ENCODE results near the gene SPDYE2. TPM values are rescaled to one million over a fixed set of nuclear protein-coding genes. Genes with fewer than 3 reads are reported as not detected.
"Not testable (repeated sequence)": the region's sequence is repeated elsewhere in the genome, so short reads cannot be mapped to it uniquely, and the experiment has no call there.

The SPDYE2 gene
- total RNA-seq, 1 donor from 2014 or later = not detected

DNA sequence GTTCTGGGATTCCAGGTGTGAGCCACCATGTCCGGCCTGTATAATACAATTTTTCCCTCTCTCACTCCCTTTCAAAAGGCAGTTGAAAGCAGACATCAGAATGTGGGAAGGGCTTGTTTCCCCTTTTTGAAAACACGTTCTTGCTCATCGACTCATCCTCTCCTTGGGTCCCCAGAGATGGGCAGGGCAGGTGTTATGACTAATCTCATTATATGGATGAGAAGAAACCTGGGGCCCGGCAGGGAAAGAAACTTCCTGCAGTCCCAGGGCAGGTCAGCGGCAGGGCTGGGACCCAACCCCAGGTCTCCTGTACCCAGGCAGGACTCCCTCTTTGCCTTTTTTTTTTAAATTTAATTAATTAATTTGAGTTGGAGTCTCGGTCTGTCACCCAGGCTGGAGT is 4.7 kb upstream of the SPDYE2 start:
- H3K4me1 Mint-ChIP-seq (ENCODE audit: low read depth); H3K4me3 Mint-ChIP-seq; DNase-seq (ENCODE audit: low spot score); intact Hi-C loops (cut with micrococcal nuclease); H3K27ac Mint-ChIP-seq; H3K36me3 Mint-ChIP-seq (ENCODE audit: low read depth); H3K27me3 Mint-ChIP-seq (ENCODE audit: insufficient read depth); H3K9me3 Mint-ChIP-seq: not testable (repeated sequence)

DNA sequence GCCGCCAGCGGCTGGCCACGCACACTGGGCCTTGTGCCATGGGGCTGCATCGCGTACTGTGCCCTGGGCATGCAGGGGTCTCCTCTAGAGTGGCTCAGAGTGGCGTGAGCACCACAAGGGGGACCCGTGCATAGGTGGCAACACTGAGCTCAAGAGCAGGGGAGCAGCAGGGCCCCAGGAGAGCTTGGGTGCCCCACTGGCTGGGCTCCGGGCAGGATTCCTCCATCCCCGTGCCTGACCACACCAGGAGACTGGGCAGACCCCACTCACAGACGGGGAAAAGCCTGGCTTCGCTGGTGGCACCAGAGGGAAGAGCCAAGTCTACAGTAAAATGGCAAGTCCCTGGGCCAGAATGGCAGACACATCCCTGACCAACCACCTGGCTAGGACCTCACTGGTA is 17.6 kb downstream of the SPDYE2 start:
- H3K4me1 Mint-ChIP-seq (ENCODE audit: low read depth); H3K4me3 Mint-ChIP-seq; H3K27me3 Mint-ChIP-seq (ENCODE audit: insufficient read depth); H3K27ac Mint-ChIP-seq; H3K36me3 Mint-ChIP-seq (ENCODE audit: low read depth); H3K9me3 Mint-ChIP-seq; intact Hi-C loops (cut with micrococcal nuclease); DNase-seq (ENCODE audit: low spot score): not testable (repeated sequence)

- peak; percentile 100 for DNase-seq (ENCODE audit: low spot score)
- H3K4me1 Mint-ChIP-seq (ENCODE audit: low read depth); H3K9me3 Mint-ChIP-seq; H3K27me3 Mint-ChIP-seq (ENCODE audit: insufficient read depth); intact Hi-C loops (cut with micrococcal nuclease); H3K36me3 Mint-ChIP-seq (ENCODE audit: low read depth): not testable (repeated sequence)
- peak within 1 kb of the TSS; percentile 91 for H3K27ac Mint-ChIP-seq
- peak within 1 kb of the TSS; percentile 91 for H3K4me3 Mint-ChIP-seq
Observed at GRCh38 chr7:102572261-102573239, 21.5 kb downstream of the SPDYE2 start, which contains the start of gene POLR2J3. Gene POLR2J3 (minus strand): TSS chr7:102572583. CDS start chr7:102572521, 62 bp downstream.

GRCh38 chr7:102574607-102575006 is 23.6 kb downstream of the SPDYE2 start:
- H3K9me3 Mint-ChIP-seq; H3K4me1 Mint-ChIP-seq (ENCODE audit: low read depth); DNase-seq (ENCODE audit: low spot score); H3K36me3 Mint-ChIP-seq (ENCODE audit: low read depth); intact Hi-C loops (cut with micrococcal nuclease); H3K4me3 Mint-ChIP-seq; H3K27me3 Mint-ChIP-seq (ENCODE audit: insufficient read depth); H3K27ac Mint-ChIP-seq: not testable (repeated sequence)

- H3K4me3 Mint-ChIP-seq; H3K36me3 Mint-ChIP-seq (ENCODE audit: low read depth); H3K9me3 Mint-ChIP-seq; H3K27me3 Mint-ChIP-seq (ENCODE audit: insufficient read depth); H3K27ac Mint-ChIP-seq; intact Hi-C loops (cut with micrococcal nuclease); H3K4me1 Mint-ChIP-seq (ENCODE audit: low read depth); DNase-seq (ENCODE audit: low spot score): not testable (repeated sequence)
Observed at GRCh38 chr7:102576363-102576762, 25.3 kb downstream of the SPDYE2 start.

GRCh38 chr7:102577315-102578240 is 26.6 kb downstream of the SPDYE2 start:
- H3K27me3 Mint-ChIP-seq (ENCODE audit: insufficient read depth); H3K27ac Mint-ChIP-seq; H3K4me3 Mint-ChIP-seq; H3K9me3 Mint-ChIP-seq; H3K36me3 Mint-ChIP-seq (ENCODE audit: low read depth); intact Hi-C loops (cut with micrococcal nuclease); H3K4me1 Mint-ChIP-seq (ENCODE audit: low read depth); DNase-seq (ENCODE audit: low spot score): not testable (repeated sequence)

GRCh38 chr7:102578486-102578885 is 27.5 kb downstream of the SPDYE2 start:
- DNase-seq (ENCODE audit: low spot score); intact Hi-C loops (cut with micrococcal nuclease); H3K36me3 Mint-ChIP-seq (ENCODE audit: low read depth); H3K27me3 Mint-ChIP-seq (ENCODE audit: insufficient read depth); H3K9me3 Mint-ChIP-seq; H3K27ac Mint-ChIP-seq; H3K4me1 Mint-ChIP-seq (ENCODE audit: low read depth); H3K4me3 Mint-ChIP-seq: not testable (repeated sequence)

DNA sequence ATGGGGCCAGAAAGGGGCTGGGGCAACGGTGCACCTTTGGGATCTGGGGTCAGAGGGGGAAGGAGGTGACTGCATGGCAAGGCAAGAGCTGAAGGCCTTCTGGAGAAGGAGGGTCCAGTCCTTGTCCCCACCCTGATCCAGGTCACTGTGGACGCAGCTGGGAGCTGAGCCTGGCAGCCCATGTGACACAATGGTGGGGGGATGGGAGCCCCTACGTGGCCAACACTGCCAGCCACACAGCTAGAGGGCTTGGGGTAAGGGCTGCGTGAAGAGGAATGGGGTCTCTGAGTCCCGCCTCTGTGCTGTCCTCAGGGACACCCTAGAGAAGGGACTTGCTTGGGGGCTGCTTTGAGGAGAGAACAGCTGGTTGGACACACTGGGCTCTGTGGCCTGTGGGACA is 30.7 kb downstream of the SPDYE2 start:
- H3K27me3 Mint-ChIP-seq (ENCODE audit: insufficient read depth); intact Hi-C loops (cut with micrococcal nuclease); H3K27ac Mint-ChIP-seq; H3K4me3 Mint-ChIP-seq; H3K36me3 Mint-ChIP-seq (ENCODE audit: low read depth); H3K4me1 Mint-ChIP-seq (ENCODE audit: low read depth); DNase-seq (ENCODE audit: low spot score); H3K9me3 Mint-ChIP-seq: not testable (repeated sequence)

DNA sequence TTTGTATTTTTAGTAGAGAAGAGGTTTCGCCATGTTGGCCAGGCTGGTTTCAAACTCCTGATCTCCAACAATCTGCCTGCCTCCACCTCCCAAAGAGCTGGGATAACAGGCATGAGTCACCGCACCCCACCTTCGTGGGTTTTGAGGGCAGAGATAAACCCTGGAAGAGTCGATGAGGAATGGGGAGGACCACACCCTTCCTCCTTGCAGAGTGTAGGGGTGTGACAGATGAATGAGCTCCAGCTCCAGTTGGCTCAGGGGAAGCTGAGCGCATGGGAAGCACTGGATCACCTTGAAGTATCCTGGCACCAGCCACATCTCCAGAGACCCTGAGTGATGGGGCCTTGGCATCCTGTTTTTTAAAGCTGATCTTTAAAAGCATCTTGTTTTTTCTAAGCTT is 32.5 kb downstream of the SPDYE2 start:
- H3K4me1 Mint-ChIP-seq (ENCODE audit: low read depth); H3K4me3 Mint-ChIP-seq; H3K27ac Mint-ChIP-seq; intact Hi-C loops (cut with micrococcal nuclease); H3K36me3 Mint-ChIP-seq (ENCODE audit: low read depth); H3K27me3 Mint-ChIP-seq (ENCODE audit: insufficient read depth); DNase-seq (ENCODE audit: low spot score); H3K9me3 Mint-ChIP-seq: not testable (repeated sequence)

DNA sequence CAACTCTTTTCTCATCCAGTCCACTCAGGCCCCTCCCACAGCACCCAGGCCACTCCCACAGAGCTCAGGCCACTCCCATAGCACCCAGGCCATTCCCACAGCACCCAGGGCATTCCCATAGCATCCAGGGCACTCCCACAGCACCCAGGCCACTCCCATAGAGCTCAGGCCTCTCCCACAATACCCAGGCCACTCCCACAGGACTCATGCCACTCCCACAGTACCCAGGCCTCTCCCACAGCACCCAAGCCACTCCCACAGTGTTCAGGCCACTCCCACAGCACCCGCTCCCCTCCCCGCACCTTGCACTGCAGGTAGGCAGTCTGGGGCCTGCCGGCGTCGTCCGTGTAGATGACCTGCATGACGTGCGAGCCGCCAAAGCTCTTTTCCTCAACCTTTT is 38.8 kb downstream of the SPDYE2 start:
- H3K36me3 Mint-ChIP-seq (ENCODE audit: low read depth); H3K9me3 Mint-ChIP-seq; H3K27ac Mint-ChIP-seq; H3K27me3 Mint-ChIP-seq (ENCODE audit: insufficient read depth); intact Hi-C loops (cut with micrococcal nuclease); DNase-seq (ENCODE audit: low spot score); H3K4me3 Mint-ChIP-seq; H3K4me1 Mint-ChIP-seq (ENCODE audit: low read depth): not testable (repeated sequence)

GRCh38 chr7:102592477-102593019 is 41.5 kb downstream of the SPDYE2 start:
- H3K4me1 Mint-ChIP-seq (ENCODE audit: low read depth); H3K36me3 Mint-ChIP-seq (ENCODE audit: low read depth); H3K9me3 Mint-ChIP-seq; intact Hi-C loops (cut with micrococcal nuclease); H3K27me3 Mint-ChIP-seq (ENCODE audit: insufficient read depth); DNase-seq (ENCODE audit: low spot score); H3K4me3 Mint-ChIP-seq; H3K27ac Mint-ChIP-seq: not testable (repeated sequence)

DNA sequence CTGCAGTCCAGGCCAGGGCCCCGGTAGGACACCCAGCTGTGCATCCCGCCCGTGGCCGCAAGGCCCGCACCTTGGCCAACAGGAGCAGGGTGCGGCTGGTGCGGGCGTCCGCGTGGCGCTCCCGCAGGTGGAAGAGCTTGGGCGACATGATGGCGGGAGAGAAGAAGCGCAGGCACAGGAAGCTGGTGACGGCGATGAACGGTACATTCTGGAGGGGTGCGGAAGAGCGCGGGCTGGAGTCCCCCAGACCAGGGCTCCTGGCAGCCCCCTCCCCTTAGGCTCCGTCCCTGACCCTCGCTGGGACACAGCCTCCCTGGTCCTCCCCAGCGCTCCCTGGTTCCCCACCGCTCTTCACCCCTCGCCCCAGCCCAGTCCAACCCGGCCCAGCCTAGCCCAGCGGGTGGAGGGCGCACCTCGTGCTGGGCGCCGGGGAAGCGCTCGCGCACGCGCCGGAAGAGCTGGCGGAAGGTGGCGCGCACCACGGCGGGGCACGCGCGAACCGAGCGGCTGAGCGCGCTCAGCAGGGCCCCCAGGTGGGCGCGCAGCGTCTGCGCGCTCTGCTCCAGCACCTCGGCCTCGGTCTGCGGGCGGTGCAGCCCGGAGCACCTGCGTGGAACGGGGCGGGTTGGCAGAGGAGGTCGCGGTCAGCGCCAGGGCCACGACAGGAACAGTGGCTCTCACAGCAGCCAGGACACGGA is 42.8 kb downstream of the SPDYE2 start:
- intact Hi-C loops (cut with micrococcal nuclease); H3K9me3 Mint-ChIP-seq; H3K27ac Mint-ChIP-seq; DNase-seq (ENCODE audit: low spot score); H3K27me3 Mint-ChIP-seq (ENCODE audit: insufficient read depth); H3K4me3 Mint-ChIP-seq; H3K4me1 Mint-ChIP-seq (ENCODE audit: low read depth); H3K36me3 Mint-ChIP-seq (ENCODE audit: low read depth): not testable (repeated sequence)
